ENCODE results near the gene EIF3D. TPM values are rescaled to one million over a fixed set of nuclear protein-coding genes. Genes with fewer than 3 reads are reported as not detected.

Gene EIF3D
- 457 and 642 TPM in 2 replicates for total RNA-seq

- peak; percentile 97 for DNase-seq (ENCODE audit: low read depth, low spot score)
Measured at GRCh38 chr22:36528795-36529751, at the start of gene EIF3D. Gene EIF3D, minus strand, starts transcription at chr22:36529166. Its CDS starts 3,045 bp downstream, at chr22:36526121.

- no peak for DNase-seq (ENCODE audit: low read depth, low spot score)
Measured at GRCh38 chr22:36578619-36579018, 49.7 kb upstream of the EIF3D start.

DNA sequence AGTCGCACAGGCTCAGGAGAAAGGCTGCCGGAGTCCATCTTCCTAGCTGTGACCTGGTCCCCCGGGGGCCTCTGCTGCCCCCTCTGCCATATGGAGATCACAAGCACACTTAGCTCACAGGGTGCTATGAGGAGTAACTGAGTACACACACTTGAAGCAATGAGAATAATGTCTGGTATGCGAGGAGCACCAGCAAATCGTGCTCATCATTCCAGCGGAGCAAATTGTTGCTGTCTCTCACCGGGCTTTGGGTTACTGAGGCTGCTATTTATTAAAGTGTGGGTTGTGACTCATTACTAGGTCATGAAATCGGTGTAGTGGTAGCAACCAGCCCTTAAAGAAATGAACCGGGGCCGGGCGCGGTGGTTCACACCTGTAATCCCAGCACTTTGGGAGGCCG is 48.1 kb upstream of the EIF3D start:
- no peak for DNase-seq (ENCODE audit: low read depth, low spot score)

DNA sequence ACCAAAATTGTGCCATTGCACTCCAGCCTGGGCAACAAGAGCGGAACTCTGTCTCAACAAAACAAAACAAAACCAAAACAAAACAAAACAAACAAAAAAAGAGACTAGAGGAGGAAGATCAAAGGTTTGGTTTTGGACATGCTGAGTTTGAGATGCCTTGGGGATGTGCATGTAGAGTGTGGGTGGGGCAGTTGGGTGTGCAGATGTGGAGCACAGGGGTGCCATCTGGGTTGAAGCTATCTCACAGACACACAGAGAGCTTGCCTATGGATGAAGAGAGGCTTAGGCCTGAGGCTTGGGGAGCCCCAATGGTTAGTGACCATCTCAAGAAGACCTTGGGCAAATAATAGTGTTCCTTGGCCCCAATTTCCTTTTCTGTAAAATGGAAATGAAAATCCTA is 45.8 kb upstream of the EIF3D start:
- no peak for DNase-seq (ENCODE audit: low read depth, low spot score)

DNA sequence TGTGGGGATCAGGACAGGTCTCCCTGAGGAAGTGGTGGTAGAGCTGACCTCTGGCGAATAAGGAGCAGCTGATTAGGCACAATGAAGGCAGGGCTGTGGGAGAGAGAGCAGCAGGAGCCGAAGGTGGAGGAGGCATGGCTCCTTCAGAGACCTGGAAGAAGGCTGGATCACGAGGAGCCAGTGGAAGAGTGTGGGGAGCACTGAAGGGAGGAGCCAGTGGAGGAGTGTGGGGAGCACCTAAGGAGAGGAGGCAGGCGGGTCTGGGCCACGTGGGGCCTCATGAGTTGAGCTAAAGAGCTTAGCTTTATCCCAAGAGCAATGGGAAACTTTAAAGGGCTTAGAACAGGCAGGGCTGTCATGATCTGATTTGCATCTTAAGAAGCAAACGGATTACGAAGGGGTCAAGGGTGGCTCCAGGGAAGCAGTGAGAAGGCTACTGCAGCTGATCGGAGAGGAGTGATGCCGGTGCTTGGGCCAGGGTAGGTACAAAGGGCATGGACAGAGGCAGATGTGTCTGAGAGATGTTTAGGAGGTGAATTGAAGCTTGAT is 44.9 kb upstream of the EIF3D start:
- DNase-seq (ENCODE audit: low read depth, low spot score) = no peak

GRCh38 chr22:36571991-36572390 is 43.0 kb upstream of the EIF3D start:
- DNase-seq (ENCODE audit: low read depth, low spot score) = no peak

DNA sequence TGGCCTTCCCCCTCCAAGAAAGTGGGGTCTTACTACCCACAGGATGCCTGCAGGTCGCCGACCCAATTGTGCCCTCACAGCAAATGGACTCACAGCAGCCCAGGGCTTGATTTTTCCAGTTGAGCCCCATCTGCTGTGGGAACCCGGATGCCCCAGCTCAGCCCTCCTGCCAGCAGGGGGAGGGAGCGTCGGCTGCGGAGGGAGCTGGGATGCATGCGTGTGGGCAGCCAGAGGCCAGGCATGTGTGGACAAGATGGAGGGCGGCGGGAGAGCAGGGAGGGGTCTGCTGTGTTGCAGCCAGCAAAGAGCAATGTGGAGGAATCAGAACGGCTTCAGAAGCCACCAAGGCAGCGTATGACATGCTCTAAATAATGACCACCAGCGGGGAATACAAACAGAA is 41.0 kb upstream of the EIF3D start:
- DNase-seq (ENCODE audit: low read depth, low spot score) = no peak

DNA sequence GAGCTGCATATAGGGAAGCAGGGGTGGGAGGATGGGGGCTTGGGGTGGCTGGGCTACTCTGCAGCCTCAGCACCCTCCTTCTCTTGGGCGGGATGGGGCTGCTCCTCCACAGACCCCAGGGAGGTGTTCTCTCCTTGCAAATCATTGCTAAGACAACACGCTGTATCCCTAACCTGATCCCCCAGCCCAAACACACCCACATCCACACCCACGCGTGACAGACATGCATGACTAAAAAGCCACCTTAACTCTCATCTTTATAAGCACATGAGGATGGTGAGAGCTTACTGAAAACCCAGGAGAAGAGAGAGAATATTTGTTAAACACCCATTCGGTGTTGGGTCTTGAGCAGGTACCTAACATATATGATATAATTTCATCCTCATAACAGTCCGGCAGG is 39.9 kb upstream of the EIF3D start:
- DNase-seq (ENCODE audit: low read depth, low spot score) = no peak

- no peak for DNase-seq (ENCODE audit: low read depth, low spot score)
Measured at GRCh38 chr22:36566720-36567119, 37.8 kb upstream of the EIF3D start.

GRCh38 chr22:36565686-36566085 is 36.7 kb upstream of the EIF3D start:
- DNase-seq (ENCODE audit: low read depth, low spot score) = no peak

DNA sequence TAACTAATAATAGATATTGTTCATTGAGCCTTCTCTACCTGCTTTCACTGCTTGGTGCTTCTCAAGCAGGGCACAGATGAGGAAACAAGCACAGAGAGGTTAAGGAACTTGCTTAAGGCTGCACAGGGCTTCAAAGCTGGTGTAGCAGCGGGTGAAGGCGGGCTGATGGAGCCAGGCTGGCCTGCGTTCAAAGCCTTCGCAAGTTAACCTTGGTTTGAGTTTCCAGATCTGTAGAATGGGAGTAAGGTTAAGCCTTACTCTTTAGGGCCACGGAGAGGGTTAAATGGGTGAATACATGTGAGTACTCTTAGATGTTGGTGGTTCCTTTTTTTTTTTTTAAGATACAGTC is 36.2 kb upstream of the EIF3D start:
- DNase-seq (ENCODE audit: low read depth, low spot score) = no peak

DNA sequence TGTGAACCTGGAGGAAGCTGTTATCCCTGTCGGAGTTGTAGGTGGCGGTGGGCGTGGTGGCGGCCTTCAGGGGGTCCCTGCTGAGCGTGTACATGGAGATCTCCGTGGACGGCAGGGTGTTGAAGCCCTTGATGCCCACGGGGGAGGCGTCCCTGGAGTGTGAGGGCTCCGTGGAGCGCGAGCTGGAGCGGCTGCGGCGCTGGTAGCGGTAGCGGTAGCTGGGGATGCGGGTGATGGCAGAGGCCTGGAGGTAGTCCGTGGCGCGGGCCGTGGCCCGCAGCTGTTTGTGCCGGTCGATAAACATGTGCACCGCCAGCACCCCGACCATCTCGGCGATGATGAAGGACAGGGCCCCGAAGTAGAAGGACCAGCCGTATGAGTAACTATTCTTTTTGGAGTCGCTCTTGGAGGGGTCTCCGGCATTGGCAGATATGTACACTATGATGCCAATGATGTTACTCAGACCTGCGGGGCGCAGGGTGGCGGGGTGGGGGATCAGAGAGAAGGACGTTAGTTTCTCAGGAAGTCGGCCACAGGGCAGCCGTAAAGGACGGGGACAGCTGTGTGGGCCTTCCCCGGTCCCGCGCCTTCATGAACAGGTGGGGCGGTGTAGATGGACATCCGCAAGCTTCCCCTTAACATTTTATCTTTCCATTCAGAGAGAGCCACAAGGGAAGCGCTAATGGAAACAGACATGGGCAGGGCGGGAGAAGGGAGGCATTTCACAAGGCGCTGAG is 35.6 kb upstream of the EIF3D start:
- no peak for DNase-seq (ENCODE audit: low read depth, low spot score)

GRCh38 chr22:36563898-36564297 is 34.9 kb upstream of the EIF3D start:
- DNase-seq (ENCODE audit: low read depth, low spot score) = no peak

GRCh38 chr22:36563444-36563843 is 34.5 kb upstream of the EIF3D start:
- DNase-seq (ENCODE audit: low read depth, low spot score) = no peak

GRCh38 chr22:36563001-36563400 is 34.0 kb upstream of the EIF3D start:
- no peak for DNase-seq (ENCODE audit: low read depth, low spot score)

DNA sequence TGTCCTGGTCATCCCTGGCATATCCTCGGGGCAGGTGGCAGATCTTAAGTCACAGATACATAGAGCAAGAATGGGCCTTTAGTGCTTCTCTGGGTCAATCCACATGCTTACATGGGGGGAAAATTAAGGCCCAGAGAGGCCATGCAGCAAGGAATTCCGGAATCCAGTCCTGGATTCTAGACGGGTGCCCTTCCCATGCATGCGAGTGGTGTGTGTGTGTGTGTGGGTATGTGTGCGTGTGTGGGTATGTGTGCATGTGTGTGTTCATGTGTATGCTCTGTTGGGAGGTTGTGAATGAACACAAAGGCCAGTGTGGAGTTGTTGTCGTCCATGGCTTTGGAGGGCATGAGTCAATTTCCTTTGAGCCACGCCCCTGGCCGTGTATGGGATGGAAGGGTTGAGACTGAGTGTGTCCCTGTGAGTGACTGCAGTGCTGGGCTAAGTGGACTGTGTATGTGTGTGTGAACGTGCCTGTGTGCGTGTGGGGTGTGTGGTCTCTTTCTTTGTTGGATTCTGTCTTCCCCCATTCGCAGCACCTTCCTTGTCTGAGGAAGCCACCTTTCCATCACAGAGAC is 33.4 kb upstream of the EIF3D start:
- DNase-seq (ENCODE audit: low read depth, low spot score) = peak; percentile 32

- no peak for DNase-seq (ENCODE audit: low read depth, low spot score)
Measured at GRCh38 chr22:36561291-36561811, 32.4 kb upstream of the EIF3D start.

GRCh38 chr22:36560001-36560400 is 31.0 kb upstream of the EIF3D start:
- no peak for DNase-seq (ENCODE audit: low read depth, low spot score)

- no peak for DNase-seq (ENCODE audit: low read depth, low spot score)
Measured at GRCh38 chr22:36554098-36554497, 25.1 kb upstream of the EIF3D start.

DNA sequence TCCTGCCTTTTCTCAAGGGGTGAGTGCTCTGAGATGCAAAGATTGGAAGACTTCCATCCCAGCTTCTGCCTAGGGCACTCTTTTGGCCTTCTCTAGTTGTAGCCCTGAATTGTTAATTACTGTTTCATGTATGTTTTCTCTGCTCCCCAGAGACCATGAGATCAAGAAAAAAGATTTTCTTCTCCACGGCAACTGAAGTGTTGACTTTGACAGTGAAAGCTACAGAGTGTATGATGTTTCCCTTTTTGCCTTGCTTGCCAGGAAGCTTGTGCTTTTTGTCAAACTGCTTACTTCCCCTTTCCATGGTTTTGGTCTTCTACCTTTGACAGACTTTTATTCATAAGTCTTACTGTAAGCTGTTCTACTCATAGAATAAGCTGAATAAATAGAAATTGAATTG is 23.3 kb upstream of the EIF3D start:
- no peak for DNase-seq (ENCODE audit: low read depth, low spot score)

DNA sequence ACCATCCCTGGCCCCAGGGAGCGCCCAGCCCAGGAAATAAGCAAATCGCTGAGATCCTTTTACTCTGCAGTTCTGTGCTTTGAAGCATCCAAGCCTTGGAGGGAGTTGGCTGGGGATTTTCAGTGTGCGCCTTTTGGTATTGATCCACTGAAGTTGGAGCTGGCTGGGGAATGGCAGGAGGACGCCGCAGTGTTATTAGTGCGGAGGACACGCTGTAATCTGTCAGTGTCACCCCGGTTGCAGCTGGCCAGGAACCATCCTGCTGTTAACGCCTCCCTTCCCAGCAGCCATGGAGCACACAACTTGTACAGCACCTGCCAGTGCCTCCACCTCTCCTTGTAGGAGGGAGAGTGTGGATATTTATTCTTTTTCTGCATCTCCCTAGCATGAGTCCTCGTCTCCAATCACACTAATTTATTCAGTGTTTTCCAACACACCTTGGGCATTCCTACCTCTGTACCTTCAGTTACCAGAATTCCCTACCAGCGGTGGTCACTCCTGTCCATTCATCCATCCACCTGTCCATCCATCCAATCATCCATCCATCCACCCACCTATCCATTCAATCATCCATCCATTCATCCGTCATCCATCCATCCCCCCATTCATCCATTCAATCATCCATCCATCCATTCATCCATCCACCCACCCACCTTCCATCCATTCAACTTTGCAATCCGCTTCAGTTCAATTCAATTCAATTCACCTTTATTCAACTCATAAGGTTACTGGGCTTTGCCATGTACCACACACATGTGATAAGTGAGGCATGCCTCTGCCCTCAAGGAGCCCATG is 21.9 kb upstream of the EIF3D start:
- no peak for DNase-seq (ENCODE audit: low read depth, low spot score)

Measured in pulmonary artery endothelial cell (primary cell).